Natural killer cell (primary cell): ENCODE results near the gene TNFAIP3. TPM values are rescaled to one million over a fixed set of nuclear protein-coding genes. Genes with fewer than 3 reads are reported as not detected.
"Not testable (repeated sequence)": the region's sequence is repeated elsewhere in the genome, so short reads cannot be mapped to it uniquely, and the experiment has no call there.

Source experiments
- ATAC-seq, 3 donors: fragments of 150-1000 bp in 2 of 3; fragments of 200-7000 bp in 1 of 3; cut with Tn5 transposase; 1 replicate in 1 of 3; 2 replicates in 2 of 3; pipeline ENCODE4 v1.10.0; 2021; ENCODE audit warnings: mild to moderate bottlenecking in 2 of 3, moderate library complexity in 2 of 3
- DNase-seq, 2 donors: peaks; one replicate each; pipeline versions ENCODE4 v3.0.0 to v3.0.0-alpha.2; 2013 to 2021; ENCODE audit warnings: mixed read lengths in 1 of 2
- H3K27ac ChIP-seq: one replicate; pipeline ENCODE4 v1.5.1; 2013; ENCODE audit warnings: mild to moderate bottlenecking, low read length
- H3K27me3 ChIP-seq: one replicate; pipeline ENCODE4 v1.6.1; 2013; ENCODE audit warnings: low read length; ENCODE audit not compliant: control insufficient read depth, insufficient read depth
- H3K36me3 ChIP-seq: one replicate; pipeline ENCODE4 v1.6.1; 2013; ENCODE audit warnings: low read length; ENCODE audit not compliant: control insufficient read depth, insufficient read depth
- H3K4me1 ChIP-seq: one replicate; pipeline ENCODE4 v1.6.1; 2013; ENCODE audit warnings: low read length; ENCODE audit not compliant: control insufficient read depth, insufficient read depth
- H3K4me3 ChIP-seq: one replicate; pipeline ENCODE4 v1.5.1; 2013; ENCODE audit warnings: low read length
- H3K9me3 ChIP-seq: one replicate; pipeline ENCODE4 v1.6.1; 2013; ENCODE audit warnings: low read length; ENCODE audit not compliant: control insufficient read depth, insufficient read depth
- H3K27ac Mint-ChIP-seq, 2 donors: one replicate each; pipeline ENCODE4 v1.8.0; 2022; ENCODE audit warnings: mild to moderate bottlenecking in 2 of 2, mixed read lengths in 2 of 2, moderate library complexity in 1 of 2
- H3K27me3 Mint-ChIP-seq, 2 donors: one replicate each; pipeline ENCODE4 v1.8.0; 2022; ENCODE audit warnings: low read depth in 2 of 2, mixed read lengths in 2 of 2
- H3K36me3 Mint-ChIP-seq: one replicate; pipeline ENCODE4 v1.8.0; 2022; ENCODE audit warnings: mixed read lengths
- H3K4me1 Mint-ChIP-seq, 2 donors: one replicate each; pipeline ENCODE4 v1.8.0; 2022; ENCODE audit warnings: mixed read lengths in 2 of 2
- H3K4me3 Mint-ChIP-seq: one replicate; pipeline ENCODE4 v1.8.0; 2022; ENCODE audit warnings: mild to moderate bottlenecking, moderate library complexity, mixed read lengths
- H3K9me3 Mint-ChIP-seq, 2 donors: one replicate each; pipeline ENCODE4 v1.8.0; 2022; ENCODE audit warnings: mixed read lengths in 2 of 2
- CTCF ChIP-seq: fragments of 200-600 bp; IDR thresholded peaks from one replicate; pipeline ENCODE4 v1.8.0; 2022; ENCODE audit warnings: antibody characterized with exemption
- WGBS: methylation state at CpG from one replicate; pipeline ENCODE4 v1.1.7; 2013; ENCODE audit warnings: missing lambda C conversion rate; ENCODE audit not compliant: insufficient coverage; 5-methylcytosine and 5-hydroxymethylcytosine counted together
- intact Hi-C: fragments of 100-400 bp; cut with micrococcal nuclease; formaldehyde crosslinking; loops from one replicate; pipeline ENCODE4 v1.14.2; 2022
- total RNA-seq, 4 donors: library from RNA; stranded (reverse); fragments of 120-200 nt in 1 of 4; gene quantifications; one replicate each; pipeline versions ENCODE4 v1.2.3 to v1.2.4, GENCODE V29; 2013 to 2022

The TNFAIP3 gene
- total RNA-seq, 3 donors from 2014 or later (not counting 1 experiment from before 2014, with no cell fraction given), result 1,163 to 1,298 (median 1,241) TPM

- ATAC-seq, result peak in 1 of 3 donors; percentile 23
These were observed 24.0 kb downstream of the TNFAIP3 start for GRCh38 chr6:137890983-137891537.

GRCh38 chr6:137892271-137892708, 25.2 kb downstream of the TNFAIP3 start:
- no peaks in the 10 kb centered on the region for H3K4me1 ChIP-seq
- no peak overlapping the region for H3K27ac ChIP-seq
- ATAC-seq (peak in 1 of 3 donors; percentile 26), DNase-seq (no peak)
- intact Hi-C loops, result no loop called here
- H3K9me3 ChIP-seq, result no peaks in the 10 kb centered on the region
- no peak overlapping the region for H3K4me3 ChIP-seq
- 94% methylated on average over 3 of the region's 3 CpGs for WGBS
- no peak overlapping the region for H3K27ac Mint-ChIP-seq
- peaks cover 4 to 5% of the 10 kb centered on the region in 2 donors for H3K9me3 Mint-ChIP-seq
- peaks cover 7% of the 10 kb centered on the region for H3K36me3 Mint-ChIP-seq
- no peaks in the 10 kb centered on the region for H3K4me1 Mint-ChIP-seq
- H3K4me3 Mint-ChIP-seq, result no peak overlapping the region
- no peaks in the 10 kb centered on the region for H3K27me3 ChIP-seq
- H3K36me3 ChIP-seq, result no peaks in the 10 kb centered on the region
- peaks cover 0 to 6% of the 10 kb centered on the region in 2 donors for H3K27me3 Mint-ChIP-seq
- TF ChIP-seq CTCF, result no peak

More at GRCh38 chr6:137890983-137891537, 24.0 kb downstream of the TNFAIP3 start:
- Mint-ChIP-seq H3K9me3 (peaks cover 4 to 5% of the 10 kb centered on the region in 2 donors), H3K27me3 (no peaks in the 10 kb centered on the region), H3K27ac (no peak overlapping the region), H3K4me3 (no peak overlapping the region), H3K4me1 (peaks cover 0 to 5% of the 10 kb centered on the region in 2 donors), H3K36me3 (peaks cover 7% of the 10 kb centered on the region)
- no peak for TF ChIP-seq CTCF
- DNase-seq, result no peak
- no peak overlapping the region for H3K27ac ChIP-seq
- no peaks in the 10 kb centered on the region for H3K36me3 ChIP-seq
- 88% methylated on average over 2 of the region's 2 CpGs for WGBS
- H3K27me3 ChIP-seq, result no peaks in the 10 kb centered on the region
- intact Hi-C loops, result no loop called here
- H3K4me3 ChIP-seq, result no peak overlapping the region
- H3K9me3 ChIP-seq, result no peaks in the 10 kb centered on the region
- H3K4me1 ChIP-seq, result no peaks in the 10 kb centered on the region

- H3K9me3 ChIP-seq, result no peaks in the 10 kb centered on the region
- H3K27me3 Mint-ChIP-seq, result peaks cover 0 to 6% of the 10 kb centered on the region in 2 donors
- H3K36me3 Mint-ChIP-seq, result peaks cover 7% of the 10 kb centered on the region
- peaks cover 4 to 5% of the 10 kb centered on the region in 2 donors for H3K9me3 Mint-ChIP-seq
- intact Hi-C loops, result no loop called here
- DNase-seq, result no peak
- no peak overlapping the region for H3K27ac ChIP-seq
- no peaks in the 10 kb centered on the region for H3K4me1 ChIP-seq
- H3K36me3 ChIP-seq, result no peaks in the 10 kb centered on the region
- H3K27me3 ChIP-seq, result no peaks in the 10 kb centered on the region
- WGBS, result 97% methylated on average over 3 of the region's 3 CpGs
- H3K4me3 ChIP-seq, result no peak overlapping the region
- no peak overlapping the region for H3K27ac Mint-ChIP-seq
- no peak overlapping the region for H3K4me3 Mint-ChIP-seq
- no peak for ATAC-seq
- TF ChIP-seq CTCF, result no peak
- no peaks in the 10 kb centered on the region for H3K4me1 Mint-ChIP-seq
These were observed 26.1 kb downstream of the TNFAIP3 start for GRCh38 chr6:137893181-137893580.

- Histone ChIP-seq H3K4me3 (no peak overlapping the region), H3K27ac (no peak overlapping the region), H3K4me1 (no peaks in the 10 kb centered on the region), H3K27me3 (no peaks in the 10 kb centered on the region), H3K9me3 (no peaks in the 10 kb centered on the region), H3K36me3 (no peaks in the 10 kb centered on the region)
- ATAC-seq (no peak), DNase-seq (no peak)
- TF ChIP-seq CTCF, result no peak
- peaks cover 0 to 3% of the 10 kb centered on the region in 2 donors for H3K9me3 Mint-ChIP-seq
- peaks cover 2% of the 10 kb centered on the region for H3K36me3 Mint-ChIP-seq
- H3K4me1 Mint-ChIP-seq, result no peaks in the 10 kb centered on the region
- no peak overlapping the region for H3K27ac Mint-ChIP-seq
- peaks cover 0 to 6% of the 10 kb centered on the region in 2 donors for H3K27me3 Mint-ChIP-seq
- H3K4me3 Mint-ChIP-seq, result no peak overlapping the region
- WGBS, result 95% methylated on average over 2 of the region's 2 CpGs
- intact Hi-C loops, result no loop called here
These were observed 26.7 kb downstream of the TNFAIP3 start for GRCh38 chr6:137893726-137894125.

- intact Hi-C loops, ATAC-seq, H3K9me3 ChIP-seq, DNase-seq, H3K27me3 ChIP-seq, H3K27ac ChIP-seq, H3K36me3 Mint-ChIP-seq, H3K4me1 Mint-ChIP-seq, H3K4me1 ChIP-seq, H3K27me3 Mint-ChIP-seq, H3K36me3 ChIP-seq, H3K4me3 ChIP-seq, H3K4me3 Mint-ChIP-seq, H3K9me3 Mint-ChIP-seq, H3K27ac Mint-ChIP-seq: not testable (repeated sequence)
- 80% methylated on average over 7 of the region's 8 CpGs for WGBS
These were observed 27.3 kb downstream of the TNFAIP3 start for GRCh38 chr6:137894378-137894777.
